ENCODE data around the gene MYCBP.

The MYCBP gene

DNA sequence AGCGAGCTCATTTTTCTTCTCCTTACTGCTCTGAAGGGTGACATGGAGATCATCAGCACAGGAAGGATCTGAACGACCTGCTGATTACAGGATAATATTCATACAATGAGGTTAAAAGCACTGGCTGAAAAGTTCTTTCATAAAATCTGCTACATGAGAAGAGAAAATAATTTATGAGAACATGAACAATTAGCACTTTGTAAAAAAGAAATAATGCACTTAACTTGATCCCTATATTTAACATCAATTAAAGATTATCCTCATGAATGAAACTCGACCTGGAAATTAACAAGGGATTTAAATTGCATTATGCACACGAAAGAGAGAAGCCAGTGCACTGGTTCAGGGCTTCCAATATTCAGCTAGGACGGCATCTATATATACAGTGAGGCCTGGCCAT is 60.2 kb downstream of the MYCBP start (continued):
- TF ChIP-seq ZNF555 (tag by site-specific recombination; conservative IDR thresholded peaks at IDR 0.05) (no peak), MYNN (tag by site-specific recombination; IDR thresholded peaks at IDR 0.05; ENCODE audit: borderline replicate concordance) (no peak), ZBTB20 (tag by site-specific recombination; IDR thresholded peaks at IDR 0.05) (no peak), SETDB1 (IDR thresholded peaks at IDR 0.05; ENCODE audit: insufficient read length, low read length) (no peak)
